GM19025 (cell line): ENCODE results near the gene CUL3.

ENCODE experiments used
- ATAC-seq: cut with Tn5 transposase; IDR thresholded peaks from one replicate; pipeline ENCODE4 v1.9.1; 2021; ENCODE audit warnings: mild to moderate bottlenecking, low read depth, moderate library complexity; ENCODE audit not compliant: unreplicated experiment

Gene CUL3

GRCh38 chr2:224433442-224433841, 151.7 kb downstream of the CUL3 start:
- no peak for ATAC-seq

GRCh38 chr2:224432003-224432579, 153.1 kb downstream of the CUL3 start:
- no peak for ATAC-seq

GRCh38 chr2:224429441-224429810, 155.7 kb downstream of the CUL3 start:
- ATAC-seq = no peak

- no peak for ATAC-seq
These were observed 156.2 kb downstream of the CUL3 start for GRCh38 chr2:224428787-224429440.

- ATAC-seq = no peak
These were observed 157.7 kb downstream of the CUL3 start for GRCh38 chr2:224427471-224427870.

- ATAC-seq = no peak
These were observed 158.5 kb downstream of the CUL3 start for GRCh38 chr2:224426656-224427055.

- ATAC-seq = no peak
These were observed 164.1 kb downstream of the CUL3 start for GRCh38 chr2:224421065-224421464.
